ENCODE measurements around the gene AURKB.

- TF ChIP-seq YY1 (IDR thresholded peaks at IDR 0.05; ENCODE audit: extremely low read depth, insufficient replicate concordance, low read depth, low read length) (no peak), CTCF (IDR thresholded peaks at IDR 0.05 in 2 of 3, conservative IDR thresholded peaks at IDR 0.05 in 1 of 3; ENCODE audit: borderline replicate concordance in 1 of 3, insufficient read depth in 1 of 3, low read depth in 2 of 3, low read length in 2 of 3) (no peak), CEBPB (IDR thresholded peaks at IDR 0.05; ENCODE audit: low read depth) (no peak), POLR2AphosphoS5 (IDR thresholded peaks at IDR 0.05; ENCODE audit: low read depth, low read length) (no peak), RAD21 (IDR thresholded peaks at IDR 0.05; ENCODE audit: low read depth) (no peak), REST (IDR thresholded peaks at IDR 0.05; ENCODE audit: low read depth) (no peak)
Measured at GRCh38 chr17:8210761-8211458, 535 bp upstream of the AURKB start.
